OCI-LY1 (cell line): ENCODE data around the gene GRID2IP.

Source experiments
- H2AFZ ChIP-seq: fragments of 200-600 bp; sonication (generic), shearing (Covaris generic); 2 replicates; pipeline ENCODE4 v1.6.0; 2014; ENCODE audit warnings: antibody characterized with exemption, mild to moderate bottlenecking, low read length
- H3F3A ChIP-seq: fragments of 200-600 bp; sonication (generic), shearing (Covaris generic); 2 replicates; pipeline ENCODE4 v1.6.0; 2014; ENCODE audit warnings: mild to moderate bottlenecking, antibody characterized with exemption, low read length, moderate library complexity; ENCODE audit not compliant: insufficient read depth
- H3K27ac ChIP-seq: fragments of 200-600 bp; sonication (generic); 2 replicates; pipeline ENCODE4 v1.5.1; 2014; ENCODE audit warnings: low read length, mixed run types, mild to moderate bottlenecking, low read depth; ENCODE audit not compliant: poor library complexity, severe bottlenecking
- H3K27me3 ChIP-seq: fragments of 200-600 bp; sonication (generic); 2 replicates; pipeline ENCODE4 v1.6.0; 2014; ENCODE audit warnings: antibody characterized with exemption, mild to moderate bottlenecking, low read length, moderate library complexity; ENCODE audit not compliant: insufficient read depth
- H3K36me3 ChIP-seq: fragments of 200-600 bp; sonication (generic); 2 replicates; pipeline ENCODE4 v1.6.1; 2014; ENCODE audit warnings: mild to moderate bottlenecking, antibody characterized with exemption, low read length, moderate library complexity, mixed read lengths; ENCODE audit not compliant: insufficient read depth
- H3K4me1 ChIP-seq: fragments of 200-600 bp; sonication (generic); 2 replicates; pipeline ENCODE4 v1.5.1; 2014; ENCODE audit warnings: mild to moderate bottlenecking, low read length, moderate library complexity; ENCODE audit not compliant: insufficient read depth, severe bottlenecking
- H3K4me2 ChIP-seq: fragments of 200-600 bp; sonication (generic), shearing (Covaris generic); 2 replicates; pipeline ENCODE4 v1.6.1; 2014; ENCODE audit warnings: low read length
- H3K4me3 ChIP-seq: fragments of 200-600 bp; sonication (generic); 2 replicates; pipeline ENCODE4 v1.5.1; 2014; ENCODE audit warnings: low read length, low read depth, mild to moderate bottlenecking, mixed read lengths; ENCODE audit not compliant: poor library complexity, severe bottlenecking
- H3K79me2 ChIP-seq: fragments of 200-600 bp; shearing (Covaris generic); 2 replicates; pipeline ENCODE4 v1.6.1; 2016; ENCODE audit warnings: mixed run types, low read length, mixed read lengths; ENCODE audit not compliant: insufficient read depth
- H3K9ac ChIP-seq: fragments of 200-600 bp; sonication (generic), shearing (Covaris generic); 2 replicates; pipeline ENCODE4 v1.6.1; 2014; ENCODE audit warnings: mild to moderate bottlenecking, low read length, mixed read lengths
- H3K9me2 ChIP-seq: fragments of 200-600 bp; sonication (generic), shearing (Covaris generic); 2 replicates; pipeline ENCODE4 v1.6.1; 2014; ENCODE audit warnings: low read depth, mild to moderate bottlenecking, low read length, mixed read lengths
- H3K9me3 ChIP-seq: fragments of 200-600 bp; shearing (Covaris generic); 2 replicates; pipeline ENCODE4 v1.6.1; 2014; ENCODE audit warnings: low read length, mixed read lengths
- H4K20me1 ChIP-seq: fragments of 200-600 bp; sonication (generic), shearing (Covaris generic); 2 replicates; pipeline ENCODE4 v1.6.0; 2016; ENCODE audit warnings: mild to moderate bottlenecking, low read length; ENCODE audit not compliant: insufficient read depth
- CTCF ChIP-seq: fragments of 200-600 bp; sonication (generic), shearing (Covaris generic); IDR thresholded peaks from 2 replicates; pipeline ENCODE4 v1.5.1; 2017; ENCODE audit warnings: mild to moderate bottlenecking, antibody characterized with exemption, low read length, moderate library complexity, mixed read lengths
- EZH2 ChIP-seq: fragments of 200-600 bp; sonication (generic), shearing (Covaris generic); IDR thresholded peaks from 2 replicates; pipeline ENCODE4 v1.8.0; 2017; ENCODE audit warnings: borderline replicate concordance, mixed run types, mild to moderate bottlenecking, antibody characterized with exemption, low read length, moderate library complexity, mixed read lengths

GRID2IP gene

GRCh38 chr7:6504996-6505395 lies 46.3 kb downstream of the GRID2IP start:
- no peaks in the 10 kb centered on the region for H3F3A ChIP-seq
- H3K9ac ChIP-seq: peak overlapping the region; percentile 80
- H3K27ac ChIP-seq: peak overlapping the region; percentile 48
- no peaks in the 10 kb centered on the region for H3K9me3 ChIP-seq
- peak overlapping the region; percentile 93 for H3K4me2 ChIP-seq
- H3K4me1 ChIP-seq: peaks cover 8% of the 10 kb centered on the region
- H3K27me3 ChIP-seq: 0 out of 2 replicates have a peak, but pooled peaks cover 4% of the 10 kb centered on the region
- H4K20me1 ChIP-seq: no peaks in the 10 kb centered on the region
- no peaks in the 10 kb centered on the region for H3K9me2 ChIP-seq
- no peaks in the 10 kb centered on the region for H3K36me3 ChIP-seq
- H3K4me3 ChIP-seq: peak overlapping the region; percentile 68
- 0 out of 2 replicates have a peak overlapping the region, but pooled peaks have one; percentile 62 for H2AFZ ChIP-seq
- TF ChIP-seq CTCF: no peak
- TF ChIP-seq EZH2: no peak
- no peaks in the 10 kb centered on the region for H3K79me2 ChIP-seq

DNA sequence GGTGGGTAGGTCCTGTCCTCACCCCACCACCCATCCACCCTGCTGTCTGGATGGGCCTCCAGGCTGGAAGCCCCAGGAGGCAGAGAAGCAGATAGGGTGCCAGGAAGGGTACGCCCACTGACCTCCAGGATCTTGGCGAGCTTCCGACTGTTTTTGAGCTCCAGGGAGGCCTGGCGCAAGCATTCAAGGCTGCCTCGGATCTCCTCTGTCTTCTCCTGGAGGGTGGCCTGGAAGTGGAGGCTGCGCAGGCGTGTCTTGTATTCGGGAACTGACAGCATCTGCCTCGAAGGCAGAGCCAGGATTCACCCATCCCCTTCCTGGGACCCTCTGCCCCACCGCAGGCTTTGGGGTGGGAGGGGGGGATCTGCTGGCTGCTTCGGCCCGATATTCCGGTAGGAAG lies 48.4 kb downstream of the GRID2IP start:
- no peak overlapping the region for H3K4me2 ChIP-seq
- no peak for TF ChIP-seq CTCF
- no peak for TF ChIP-seq EZH2

DNA sequence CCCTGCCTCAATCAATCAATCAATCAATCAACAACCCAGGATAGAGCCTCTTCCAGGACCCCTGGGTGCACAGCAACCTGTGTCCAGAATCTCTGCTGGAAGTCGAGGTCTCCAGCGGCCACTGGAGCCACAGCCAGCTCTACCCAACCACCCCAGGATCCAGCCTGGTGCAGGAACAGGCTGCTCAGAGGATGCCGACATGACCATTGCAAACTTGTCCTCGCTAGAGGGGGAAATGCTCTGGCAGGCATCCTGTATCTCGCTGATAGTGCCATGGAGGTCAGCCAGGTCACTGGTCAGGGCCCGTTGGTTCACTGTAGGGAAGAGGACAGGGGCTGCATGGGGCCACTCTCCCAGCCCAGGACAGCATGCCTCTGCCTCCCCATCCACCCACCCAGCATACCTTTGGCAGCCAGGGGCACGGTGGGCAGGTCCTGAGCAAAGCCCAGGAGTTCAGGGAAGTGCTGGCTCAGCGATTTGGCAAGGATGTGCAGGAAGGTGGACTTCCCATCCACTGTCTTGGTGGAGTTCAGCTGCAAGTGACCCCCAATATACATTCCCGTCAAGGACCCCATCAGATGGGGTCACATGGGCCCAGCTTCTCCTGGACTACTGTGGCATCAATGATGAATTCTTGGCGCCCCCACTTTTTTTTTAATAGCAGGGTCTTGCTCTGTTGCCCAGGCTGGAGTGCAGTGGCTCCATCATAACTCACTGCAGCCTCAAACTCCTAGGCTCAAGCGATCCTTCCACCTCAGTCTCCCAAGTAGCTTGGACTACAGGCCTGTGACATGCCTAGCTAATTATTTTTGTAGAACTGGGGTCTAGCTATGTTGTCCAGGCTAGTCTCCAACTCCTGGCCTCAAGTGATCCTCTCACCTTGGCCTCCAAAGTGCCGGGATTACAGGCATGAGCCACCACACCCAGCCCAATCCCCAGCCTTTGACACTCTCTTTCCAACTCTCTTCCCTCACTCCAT lies 49.4 kb downstream of the GRID2IP start:
- Histone ChIP-seq H3K9ac (no peak overlapping the region), H3K4me1 (peaks cover 8% of the 10 kb centered on the region), H3F3A (no peaks in the 10 kb centered on the region), H3K9me3 (no peaks in the 10 kb centered on the region), H3K4me2 (no peak overlapping the region), H3K27me3 (0 out of 2 replicates have a peak, but pooled peaks cover under 1% of the 10 kb centered on the region), H4K20me1 (no peaks in the 10 kb centered on the region), H2AFZ (no peak overlapping the region), H3K4me3 (no peak overlapping the region), H3K9me2 (no peaks in the 10 kb centered on the region), H3K79me2 (no peaks in the 10 kb centered on the region), H3K36me3 (no peaks in the 10 kb centered on the region), H3K27ac (no peak overlapping the region)
- TF ChIP-seq CTCF (no peak), EZH2 (no peak)

More for the DNA sequence above, 48.4 kb downstream of the GRID2IP start:
- no peaks in the 10 kb centered on the region for H3F3A ChIP-seq
- H3K4me3 ChIP-seq: no peak overlapping the region
- H3K4me1 ChIP-seq: peaks cover 8% of the 10 kb centered on the region
- no peaks in the 10 kb centered on the region for H4K20me1 ChIP-seq
- no peaks in the 10 kb centered on the region for H3K79me2 ChIP-seq
- no peaks in the 10 kb centered on the region for H3K9me2 ChIP-seq
- no peak overlapping the region for H3K27ac ChIP-seq
- H3K36me3 ChIP-seq: no peaks in the 10 kb centered on the region
- H3K9me3 ChIP-seq: no peaks in the 10 kb centered on the region
- 0 out of 2 replicates have a peak, but pooled peaks cover 4% of the 10 kb centered on the region for H3K27me3 ChIP-seq
- H3K9ac ChIP-seq: no peak overlapping the region
- no peak overlapping the region for H2AFZ ChIP-seq
